PC-9 (cell line): ENCODE data around the gene CIART. TPM values are rescaled to one million over a fixed set of nuclear protein-coding genes. Genes with fewer than 3 reads are reported as not detected.
"Not testable (repeated sequence)": the region's sequence is repeated elsewhere in the genome, so short reads cannot be mapped to it uniquely, and the experiment has no call there.

Experiments used
- Bru-seq: library from RNA; stranded (reverse); fragments of 400-500 nt; gene quantifications from one replicate; lab custom pipeline; 2021; lab: Mats Ljungman, UMichigan
- BruChase-seq, 2 experiments: library from RNA; stranded (reverse); fragments of 400-500 nt; gene quantifications; one replicate each; lab custom pipeline; 2021; lab: Mats Ljungman, UMichigan
- BruUV-seq: library from RNA; stranded (reverse); fragments of 400-500 nt; replicated peaks from 2 replicates; lab custom pipeline; 2021; lab: Mats Ljungman, UMichigan
- CTCF ChIA-PET: fragments of 300-600 bp; sonication (Branson Sonifier 250); formaldehyde crosslinking; loops from one replicate; lab custom pipeline; 2022; ENCODE audit warnings: antibody characterized with exemption; lab: Charles Lee
- POLR2A ChIA-PET: fragments of 300-600 bp; sonication (Branson Sonifier 250); formaldehyde crosslinking; loops from one replicate; lab custom pipeline; 2022; ENCODE audit warnings: antibody characterized with exemption; ENCODE audit not compliant: unreplicated experiment; lab: Charles Lee
- DNase-seq, 2 experiments: peaks; one replicate each; pipeline versions ENCODE4 v3.0.0 to v3.0.0-alpha.2; 2015 to 2022; ENCODE audit warnings: mixed read lengths in 1 of 2
- H2AFZ ChIP-seq: fragments of 200-600 bp; sonication (generic); 2 replicates; pipeline ENCODE4 v1.8.1; 2017; ENCODE audit warnings: antibody characterized with exemption
- H3F3A ChIP-seq: fragments of 200-600 bp; sonication (generic); 2 replicates; pipeline ENCODE4 v1.8.1; 2017; ENCODE audit warnings: antibody characterized with exemption, mild to moderate bottlenecking, low read depth; ENCODE audit not compliant: insufficient read depth
- H3K27ac ChIP-seq: fragments of 200-600 bp; sonication (generic); 2 replicates; pipeline ENCODE4 v1.6.1; 2016; ENCODE audit warnings: mixed run types
- H3K27me3 ChIP-seq: fragments of 200-600 bp; sonication (generic); 2 replicates; pipeline ENCODE4 v1.6.1; 2016; ENCODE audit warnings: low read depth, mixed run types; ENCODE audit not compliant: insufficient read depth
- H3K36me3 ChIP-seq: fragments of 200-600 bp; sonication (generic); 2 replicates; pipeline ENCODE4 v1.6.1; 2016; ENCODE audit warnings: low read depth, mixed run types
- H3K4me1 ChIP-seq: fragments of 200-600 bp; sonication (generic); replicated peaks from 2 replicates; pipeline ENCODE4 v1.6.1; 2016; ENCODE audit warnings: mixed run types; ENCODE audit not compliant: insufficient read depth
- H3K4me2 ChIP-seq: fragments of 200-600 bp; sonication (generic); 2 replicates; pipeline ENCODE4 v1.6.1; 2017; ENCODE audit warnings: mixed run types
- H3K4me3 ChIP-seq: fragments of 200-600 bp; sonication (generic); 2 replicates; pipeline ENCODE4 v1.6.1; 2016; ENCODE audit warnings: mixed run types
- H3K79me2 ChIP-seq: fragments of 200-600 bp; sonication (generic); 2 replicates; pipeline ENCODE4 v1.6.1; 2017; ENCODE audit warnings: low read depth, mixed run types
- H3K9me2 ChIP-seq: fragments of 200-600 bp; sonication (generic); 2 replicates; pipeline ENCODE4 v1.8.1; 2017; ENCODE audit warnings: mild to moderate bottlenecking; ENCODE audit not compliant: insufficient read depth
- H3K9me3 ChIP-seq: fragments of 200-600 bp; sonication (generic); 2 replicates; pipeline ENCODE4 v1.8.1; 2016; ENCODE audit warnings: low read depth; ENCODE audit not compliant: insufficient read depth
- H4K20me1 ChIP-seq: fragments of 200-600 bp; sonication (generic); 2 replicates; pipeline ENCODE4 v1.8.1; 2017; ENCODE audit not compliant: insufficient read depth
- EZH2 ChIP-seq: fragments of 200-600 bp; sonication (generic); IDR thresholded peaks from 2 replicates; pipeline ENCODE4 v1.8.0; 2017; ENCODE audit warnings: antibody characterized with exemption, low read depth
- intact Hi-C: fragments of 100-400 bp; cut with micrococcal nuclease; formaldehyde crosslinking; loops from one replicate; pipeline ENCODE4 v1.10.0; 2022; ENCODE audit not compliant: unreplicated experiment
- long read RNA-seq: library from polyadenylated mRNA; stranded (forward); transcript quantifications from one replicate; pipeline ENCODE4 v2.0.0, GENCODE V29; 2022
- total RNA-seq: library from RNA; stranded (reverse); gene quantifications from 2 replicates; pipeline ENCODE4 v1.2.3, GENCODE V29; 2021
- TF ChIP-seq, protein P1 (sequence below): fragments of 200-600 bp; sonication (generic); conservative IDR thresholded peaks from 2 replicates; pipeline ENCODE4 v1.6.1; 2017; ENCODE audit warnings: mixed run types, antibody characterized with exemption, mild to moderate bottlenecking, moderate library complexity

The CIART gene
- 11.0 and 16.6 TPM in 2 replicates for total RNA-seq
- Bru-seq, nascent RNA = percentile 68 among the genes with signal in this experiment
- BruChase-seq, experiment 1, labeled RNA remaining after a 2-hour chase = percentile 86 among the genes with signal in this experiment
- percentile 67 among the genes with signal in this experiment for BruChase-seq, experiment 2, labeled RNA remaining after a 6-hour chase
- long read RNA-seq, transcript CIART-202 (6 exons, 1,179 nt) = major isoform, 10 of 27 reads
- long read RNA-seq, transcript CIART-205 (6 exons, 771 nt) = minor isoform, 6 of 27 reads
- long read RNA-seq, partial matches to known transcripts = 1 of 27 reads
- long read RNA-seq, other reads (novel, unspliced or antisense) = 3 of 27 reads

DNA sequence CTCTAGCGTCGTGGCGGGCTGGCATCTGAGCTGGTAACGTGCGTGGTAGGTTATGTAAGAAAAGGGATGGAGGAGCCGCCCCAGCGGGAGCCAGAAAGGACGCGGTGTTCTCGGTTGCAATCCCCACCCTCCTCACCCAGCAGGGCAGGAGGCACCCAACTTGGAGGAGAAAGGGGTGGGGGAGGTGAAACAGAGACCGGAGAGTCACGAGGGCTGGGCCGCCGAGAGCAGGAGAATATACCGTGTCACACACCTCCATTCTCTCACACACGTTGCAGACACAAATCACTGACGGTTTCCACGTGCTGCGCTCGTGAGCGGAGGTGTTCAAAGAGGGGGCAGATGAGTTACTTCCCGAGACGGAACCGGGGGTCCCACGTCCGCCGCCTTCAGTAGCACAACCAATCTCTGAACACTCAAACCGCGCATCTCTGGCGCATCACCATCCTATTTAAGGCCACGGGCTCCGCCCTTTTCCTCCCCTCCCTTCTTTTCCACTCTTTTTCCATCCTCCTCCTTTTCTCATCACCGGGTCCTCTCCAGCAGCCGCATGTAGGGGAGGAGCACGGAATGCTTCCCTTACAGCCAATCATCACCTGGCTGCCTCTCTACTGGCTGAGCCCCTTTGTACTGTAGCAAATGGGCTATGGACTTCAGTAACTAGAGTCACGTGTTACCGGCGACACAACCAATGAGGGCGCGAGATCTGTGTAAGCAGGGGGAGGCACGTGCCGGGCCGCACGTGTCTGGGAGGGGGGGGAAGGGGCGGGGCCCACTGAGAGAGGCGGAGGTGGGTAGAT, at the start of gene CIART:
CIART (plus strand) TSS at position 797 of the 800 bp plus-strand sequence. CDS start 714 bp downstream, outside the sequence.
- CTCF ChIA-PET = interaction anchor here (0.6 to 2.7 kb wide), 7 partner anchors 19 to 679 kb away, joined by 3 to 23 read pairs (median 3); no protein-coding TSS in a partner anchor
- intact Hi-C loops = loop anchor here (1.0 to 10.0 kb wide), 2 partner anchors 26 to 343 kb away; partner anchors contain the start of gene ENSA
- H4K20me1 ChIP-seq = 0 out of 2 replicates have a peak, but pooled peaks cover 3% of the 10 kb centered on the region
- peak within 1 kb of the TSS; percentile 52 for H3K4me3 ChIP-seq
- H3F3A ChIP-seq = peaks cover 6% of the 10 kb centered on the region
- H3K9me2 ChIP-seq = no peaks in the 10 kb centered on the region
- POLR2A ChIA-PET = interaction anchor here (0.6 to 0.7 kb wide), 4 partner anchors 22 to 394 kb away, joined by 4 to 11 read pairs (median 6); a partner anchor contains a TSS
- H3K79me2 ChIP-seq = no peaks in the 10 kb centered on the region
- H3K4me2 ChIP-seq = peak within 1 kb of the TSS; percentile 78
- H3K36me3 ChIP-seq = no peaks in the 10 kb centered on the region
- peak within 1 kb of the TSS; percentile 51 for H3K27ac ChIP-seq
- no peaks in the 10 kb centered on the region for H3K27me3 ChIP-seq
- DNase-seq = peak; percentile 91 to 92
- peaks cover 14% of the 10 kb centered on the region; the same call in 1 of the 2 replicates for H3K4me1 ChIP-seq
- TF ChIP-seq, protein P1, sequence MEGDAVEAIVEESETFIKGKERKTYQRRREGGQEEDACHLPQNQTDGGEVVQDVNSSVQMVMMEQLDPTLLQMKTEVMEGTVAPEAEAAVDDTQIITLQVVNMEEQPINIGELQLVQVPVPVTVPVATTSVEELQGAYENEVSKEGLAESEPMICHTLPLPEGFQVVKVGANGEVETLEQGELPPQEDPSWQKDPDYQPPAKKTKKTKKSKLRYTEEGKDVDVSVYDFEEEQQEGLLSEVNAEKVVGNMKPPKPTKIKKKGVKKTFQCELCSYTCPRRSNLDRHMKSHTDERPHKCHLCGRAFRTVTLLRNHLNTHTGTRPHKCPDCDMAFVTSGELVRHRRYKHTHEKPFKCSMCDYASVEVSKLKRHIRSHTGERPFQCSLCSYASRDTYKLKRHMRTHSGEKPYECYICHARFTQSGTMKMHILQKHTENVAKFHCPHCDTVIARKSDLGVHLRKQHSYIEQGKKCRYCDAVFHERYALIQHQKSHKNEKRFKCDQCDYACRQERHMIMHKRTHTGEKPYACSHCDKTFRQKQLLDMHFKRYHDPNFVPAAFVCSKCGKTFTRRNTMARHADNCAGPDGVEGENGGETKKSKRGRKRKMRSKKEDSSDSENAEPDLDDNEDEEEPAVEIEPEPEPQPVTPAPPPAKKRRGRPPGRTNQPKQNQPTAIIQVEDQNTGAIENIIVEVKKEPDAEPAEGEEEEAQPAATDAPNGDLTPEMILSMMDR = no peak
- TF ChIP-seq EZH2 = no peak
- H3K9me3 ChIP-seq = no peaks in the 10 kb centered on the region
- TSS peak; percentile 91 for BruUV-seq
- peak within 1 kb of the TSS; percentile 92 for H2AFZ ChIP-seq

DNA sequence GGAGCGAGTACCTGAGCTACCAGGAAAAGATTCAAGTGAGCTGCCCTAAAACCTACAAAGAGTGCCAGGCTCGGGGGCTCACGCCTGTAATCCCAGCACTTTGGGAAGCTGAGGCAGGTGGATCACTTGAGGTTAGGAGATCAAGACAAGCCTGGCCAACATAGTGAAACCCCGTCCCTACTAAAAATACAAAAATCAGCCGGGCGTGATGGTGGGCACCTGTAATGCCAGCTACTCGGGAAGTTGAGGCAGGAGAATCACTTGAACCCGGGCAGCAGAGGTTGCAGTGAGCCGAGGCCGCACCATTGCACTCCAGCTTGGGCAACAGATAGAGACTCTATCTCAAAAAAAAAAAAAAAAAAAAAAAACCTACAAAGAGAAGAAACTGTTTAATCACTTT, 49.4 kb upstream of the CIART start:
- H3K27me3 ChIP-seq, H3K9me3 ChIP-seq, DNase-seq, intact Hi-C loops, BruUV-seq, H3K4me3 ChIP-seq, H4K20me1 ChIP-seq, H2AFZ ChIP-seq, H3K36me3 ChIP-seq, H3K9me2 ChIP-seq: not testable (repeated sequence)
- Histone ChIP-seq H3K4me1 (peaks cover 25% of the 10 kb centered on the region), H3K27ac (peak overlapping the region; percentile 82), H3K4me2 (peak overlapping the region; percentile 87), H3K79me2 (peaks cover 50% of the 10 kb centered on the region), H3F3A (peaks cover 30% of the 10 kb centered on the region)
- ChIA-PET CTCF (interaction anchor here (0.7 kb wide), 1 partner anchor 575 kb away, joined by 3 read pairs; the partner anchor contains the start of gene CTSK), POLR2A (interaction anchor here (0.7 kb wide), 1 partner anchor 8 kb away, joined by 3 read pairs; no protein-coding TSS in a partner anchor)

- Histone ChIP-seq H3K9me3 (no peaks in the 10 kb centered on the region), H3K4me1 (peaks cover 25% of the 10 kb centered on the region), H3K27ac (peak overlapping the region; percentile 82), H4K20me1 (no peaks in the 10 kb centered on the region; the same call in 1 of the 2 replicates), H3K79me2 (peaks cover 50% of the 10 kb centered on the region), H3K27me3 (no peaks in the 10 kb centered on the region), H2AFZ (peak overlapping the region; percentile 79), H3K9me2 (no peaks in the 10 kb centered on the region), H3F3A (peaks cover 30% of the 10 kb centered on the region), H3K4me3 (peak overlapping the region; percentile 92), H3K36me3 (peaks cover 6% of the 10 kb centered on the region; the same call in 1 of the 2 replicates), H3K4me2 (peak overlapping the region; percentile 87)
- no TSS peak for BruUV-seq
- ChIA-PET POLR2A (interaction anchor here (0.6 to 0.7 kb wide), 5 partner anchors 9 to 85 kb away, joined by 3 to 5 read pairs (median 5); no protein-coding TSS in a partner anchor), CTCF (interaction anchor here (0.7 kb wide), 1 partner anchor 27 kb away, joined by 3 read pairs; no protein-coding TSS in a partner anchor)
- peak in 1 of 2 experiments; percentile 69 for DNase-seq
- TF ChIP-seq, protein P1 = no peak
- no peak for TF ChIP-seq EZH2
- intact Hi-C loops = no loop called here
Measured at GRCh38 chr1:150233359-150234308, 48.7 kb upstream of the CIART start.
